H1 (cell line): ENCODE data around the gene PITX3. TPM values are rescaled to one million over a fixed set of nuclear protein-coding genes. Genes with fewer than 3 reads are reported as not detected.

Source experiments
- CTCF ChIA-PET: fragments of 300-600 bp; sonication (Branson Sonifier 250); formaldehyde crosslinking; loops from one replicate; lab custom pipeline; 2021; ENCODE audit not compliant: partially characterized antibody; lab: Charles Lee
- POLR2A ChIA-PET: fragments of 300-600 bp; sonication (Branson Sonifier 250); formaldehyde crosslinking; loops from one replicate; lab custom pipeline; 2021; ENCODE audit warnings: inconsistent platforms; ENCODE audit not compliant: partially characterized antibody; lab: Charles Lee
- DNase-seq, 2 experiments: peaks; one replicate each; pipeline versions ENCODE4 v3.0.0 to v3.0.0-alpha.2; 2010 to 2022; ENCODE audit warnings: low spot score in 2 of 2, low read depth in 1 of 2, mixed read lengths in 1 of 2
- FAIRE-seq: peaks from 2 replicates; lab custom pipeline; 2011; peaks lifted over from hg19 to GRCh38; lab: Jason Lieb, UNC
- H2AFZ ChIP-seq: 2 replicates; pipeline ENCODE4 v1.8.1; 2012; ENCODE audit warnings: low read length, inconsistent platforms
- H2AK5ac ChIP-seq: 2 replicates; pipeline ENCODE4 v1.6.1; 2013; ENCODE audit warnings: low read depth, low read length
- H2BK120ac ChIP-seq: replicated peaks from 2 replicates; pipeline ENCODE3; 2013; ENCODE audit warnings: low read depth, low read length, inconsistent platforms
- H2BK12ac ChIP-seq: 2 replicates; pipeline ENCODE4 v1.6.1; 2013; ENCODE audit warnings: low read depth, low read length
- H2BK15ac ChIP-seq: 2 replicates; pipeline ENCODE4 v1.6.1; 2013; ENCODE audit warnings: low read length
- H2BK20ac ChIP-seq: 2 replicates; pipeline ENCODE4 v1.6.1; 2013; ENCODE audit warnings: low read length
- H2BK5ac ChIP-seq: 2 replicates; pipeline ENCODE4 v1.6.1; 2013; ENCODE audit warnings: low read depth, low read length
- H3K14ac ChIP-seq: 2 replicates; pipeline ENCODE4 v1.6.1; 2013; ENCODE audit warnings: inconsistent platforms; ENCODE audit not compliant: insufficient read length
- H3K18ac ChIP-seq: 2 replicates; pipeline ENCODE4 v1.6.1; 2013; ENCODE audit warnings: low read length; ENCODE audit errors: extremely low read depth
- H3K23ac ChIP-seq: 2 replicates; pipeline ENCODE4 v1.6.1; 2013; ENCODE audit warnings: inconsistent platforms; ENCODE audit not compliant: insufficient read length
- H3K23me2 ChIP-seq: 2 replicates; pipeline ENCODE4 v1.6.1; 2013; ENCODE audit warnings: low read depth, low read length
- H3K27ac ChIP-seq: 2 replicates; pipeline ENCODE4 v1.6.1; 2011; ENCODE audit warnings: low read depth, low read length, inconsistent platforms
- H3K27me3 ChIP-seq, 4 experiments: replicated peaks in 1 of 4; 1 replicate in 1 of 4; 2 replicates in 3 of 4; pipeline versions ENCODE4 v1.6.1 to v1.8.1; 2011 to 2013; ENCODE audit warnings: low read length in 3 of 4, mild to moderate bottlenecking in 3 of 4, inconsistent platforms in 2 of 4, mixed read lengths in 2 of 4, moderate library complexity in 1 of 4; ENCODE audit not compliant: control insufficient read depth in 3 of 4, insufficient read depth in 3 of 4; ENCODE audit errors: extremely low read depth in 1 of 4
- H3K36me3 ChIP-seq, 4 experiments: 2 replicates each; pipeline versions ENCODE4 v1.6.1 to v1.8.1; 2011 to 2013; ENCODE audit warnings: mild to moderate bottlenecking in 4 of 4, low read length in 3 of 4, moderate library complexity in 2 of 4, control low read depth in 1 of 4, inconsistent platforms in 1 of 4; ENCODE audit not compliant: insufficient read depth in 4 of 4, control insufficient read depth in 2 of 4
- H3K4ac ChIP-seq: replicated peaks from 2 replicates; pipeline ENCODE3; 2013; ENCODE audit warnings: low read length, low read depth, mixed read lengths, inconsistent platforms; ENCODE audit not compliant: insufficient read length
- H3K4me1 ChIP-seq, 4 experiments: replicated peaks in 1 of 4; 1 replicate in 1 of 4; 2 replicates in 3 of 4; pipeline versions ENCODE4 v1.6.1 to v1.8.1; 2011 to 2013; ENCODE audit warnings: low read length in 3 of 4, inconsistent platforms in 2 of 4, mixed read lengths in 1 of 4; ENCODE audit not compliant: insufficient read depth in 4 of 4, control insufficient read depth in 3 of 4
- H3K4me2 ChIP-seq, 2 experiments: 2 replicates each; pipeline versions ENCODE4 v1.6.1 to v1.8.1; 2011 to 2013; ENCODE audit warnings: low read depth in 2 of 2, low read length in 2 of 2, control low read depth in 1 of 2, inconsistent platforms in 1 of 2, mild to moderate bottlenecking in 1 of 2; ENCODE audit not compliant: insufficient read depth in 1 of 2
- H3K4me3 ChIP-seq, 4 experiments: fragments of 200-600, 300-600 bp in 1 of 4; sonication (generic), shearing (Covaris generic), sonication (Bioruptor Twin) in 1 of 4; 2 replicates each; pipeline versions ENCODE4 v1.5.1 to v1.8.1; 2011 to 2016; ENCODE audit warnings: low read length in 4 of 4, low read depth in 3 of 4, control low read depth in 2 of 4, inconsistent platforms in 2 of 4, mild to moderate bottlenecking in 2 of 4, mixed read lengths in 1 of 4, moderate library complexity in 1 of 4; ENCODE audit not compliant: insufficient read depth in 2 of 4; ENCODE audit errors: extremely low read depth in 1 of 4
- H3K56ac ChIP-seq: replicated peaks from 2 replicates; pipeline ENCODE3; 2013; ENCODE audit warnings: low read depth, mild to moderate bottlenecking, mixed read lengths, low read length, inconsistent platforms; ENCODE audit not compliant: insufficient read length
- H3K79me1 ChIP-seq: 2 replicates; pipeline ENCODE4 v1.6.1; 2013; ENCODE audit warnings: low read depth, low read length, control low read depth
- H3K79me2 ChIP-seq, 2 experiments: 2 replicates each; pipeline versions ENCODE4 v1.6.1 to v1.8.1; 2012 to 2013; ENCODE audit warnings: low read length in 2 of 2, mild to moderate bottlenecking in 2 of 2, inconsistent platforms in 1 of 2; ENCODE audit not compliant: insufficient read depth in 2 of 2, control insufficient read depth in 1 of 2
- H3K9ac ChIP-seq, 4 experiments: replicated peaks in 1 of 4; 1 replicate in 1 of 4; 2 replicates in 3 of 4; pipeline versions ENCODE4 v1.6.1 to v1.8.1; 2011 to 2013; ENCODE audit warnings: low read depth in 3 of 4, low read length in 3 of 4, control low read depth in 2 of 4, mild to moderate bottlenecking in 2 of 4, moderate library complexity in 2 of 4, inconsistent platforms in 1 of 4; ENCODE audit errors: extremely low read depth in 1 of 4
- H3K9me3 ChIP-seq, 2 experiments: 2 replicates each; pipeline versions ENCODE4 v1.6.1 to v1.8.1; 2012 to 2013; ENCODE audit warnings: mild to moderate bottlenecking in 2 of 2, moderate library complexity in 2 of 2, control low read depth in 1 of 2, inconsistent platforms in 1 of 2, low read depth in 1 of 2, low read length in 1 of 2, mixed read lengths in 1 of 2; ENCODE audit not compliant: insufficient read depth in 2 of 2
- H4K20me1 ChIP-seq, 2 experiments: replicated peaks in 1 of 2; 2 replicates each; pipeline versions ENCODE3 to v1.8.1; 2011 to 2013; ENCODE audit warnings: inconsistent platforms in 2 of 2, low read length in 2 of 2, mild to moderate bottlenecking in 1 of 2; ENCODE audit not compliant: insufficient read depth in 2 of 2, control insufficient read depth in 1 of 2
- H4K5ac ChIP-seq: 2 replicates; pipeline ENCODE4 v1.6.1; 2013; ENCODE audit warnings: low read length, low read depth, mixed read lengths, inconsistent platforms; ENCODE audit not compliant: insufficient read length
- H4K8ac ChIP-seq: 2 replicates; pipeline ENCODE4 v1.8.0; 2013; ENCODE audit warnings: mild to moderate bottlenecking, moderate library complexity, low read length, inconsistent platforms; ENCODE audit not compliant: insufficient read depth; ENCODE audit errors: extremely low read depth
- H4K91ac ChIP-seq: replicated peaks from 2 replicates; pipeline ENCODE3; 2013; ENCODE audit warnings: low read length, mixed read lengths, inconsistent platforms; ENCODE audit not compliant: insufficient read length
- ATF3 ChIP-seq: IDR thresholded peaks from 2 replicates; pipeline ENCODE4 v1.6.1; 2011; ENCODE audit warnings: low read depth, mild to moderate bottlenecking, low read length; ENCODE audit not compliant: insufficient read depth
- BCL11A ChIP-seq, 2 experiments: IDR thresholded peaks; one replicate each; pipeline ENCODE4 v1.6.1; 2011; ENCODE audit warnings: low read depth in 2 of 2, low read length in 2 of 2, mild to moderate bottlenecking in 2 of 2
- FOSL1 ChIP-seq: IDR thresholded peaks from 2 replicates; pipeline ENCODE4 v1.6.1; 2011; ENCODE audit warnings: mild to moderate bottlenecking, low read depth, low read length, moderate library complexity; ENCODE audit not compliant: insufficient read depth
- RAD21 ChIP-seq, 2 experiments: IDR thresholded peaks in 1 of 2; conservative IDR thresholded peaks in 1 of 2; 2 replicates each; pipeline ENCODE4 v1.6.1; 2011; ENCODE audit warnings: low read depth in 2 of 2, low read length in 2 of 2, improper control_type of control experiment in 1 of 2, inconsistent platforms in 1 of 2, mild to moderate bottlenecking in 1 of 2, moderate library complexity in 1 of 2
- WGBS, 2 experiments: shearing (Covaris generic) in 1 of 2; methylation state at CpG; one replicate each; pipeline versions ENCODE4 v1.1.6 to v1.1.7; 2013 to 2015; ENCODE audit warnings: low lambda C conversion rate in 2 of 2, mixed read lengths in 2 of 2, inconsistent platforms in 1 of 2, low coverage in 1 of 2, missing lambda C conversion rate in 1 of 2; ENCODE audit not compliant: insufficient replicate concordance in 2 of 2, insufficient coverage in 1 of 2, insufficient read length in 1 of 2; ENCODE audit errors: extremely low coverage in 1 of 2, missing lambda C conversion rate in 1 of 2; 5-methylcytosine and 5-hydroxymethylcytosine counted together
- polyA plus RNA-seq, 7 experiments: library from polyadenylated mRNA; depleted of rRNA in 3 of 7; stranded (reverse) in 5 of 7; unstranded in 2 of 7; fragments of >200 nt in 5 of 7; fragments of 200-250 nt in 2 of 7; gene quantifications; 1 replicate in 5 of 7; 2 replicates in 1 of 7; 4 replicates in 1 of 7; pipeline versions ENCODE4 v1.2.1 to v1.2.3, GENCODE V29; 2011 to 2013; ENCODE audit warnings: missing spikeins in 2 of 7, mixed read lengths in 2 of 7
- total RNA-seq: library from RNA; stranded (reverse); fragmentation: NEBNext Ultra II Directional; extraction: Animal tissue kit (Norgen Biotek cat#: 25700); gene quantifications from 2 replicates; pipeline ENCODE4 v1.2.1, GENCODE V29; 2021

Gene PITX3
- total and polyA plus RNA-seq, 2 of the 8 experiments (the other 6 are each of a cell fraction or from before 2014, with no cell fraction given): 0.18 to 0.41 TPM

- H4K5ac ChIP-seq: no peak overlapping the region
- no peak overlapping the region for H3K9ac ChIP-seq
- H2BK20ac ChIP-seq: no peak overlapping the region
- H3K9me3 ChIP-seq: peaks cover 5% of the 10 kb centered on the region in 2 experiments; a peak in 2 of 4 replicates
- FAIRE-seq: no peak
- H3K27ac ChIP-seq: no peak overlapping the region
- no peak overlapping the region for H3K4ac ChIP-seq
- no peak overlapping the region for H3K56ac ChIP-seq
- H2BK120ac ChIP-seq: no peak overlapping the region
- no peaks in the 10 kb centered on the region for H3K79me1 ChIP-seq
- POLR2A ChIA-PET: interaction anchor here (1.1 kb wide), 1 partner anchor 178 kb away, joined by 3 read pairs; no protein-coding TSS in a partner anchor
- WGBS, 2 experiments: 92% methylated on average over 8 of the region's 8 CpGs; no CpG with 5 or more reads in 1 of the 2 experiments
- H4K91ac ChIP-seq: no peak overlapping the region
- no peak overlapping the region for H3K14ac ChIP-seq
- H3K36me3 ChIP-seq: no peaks in the 10 kb centered on the region
- no peak overlapping the region for H3K18ac ChIP-seq
- no peak overlapping the region for H3K4me3 ChIP-seq
- no peak overlapping the region; a peak in 1 of 4 replicates for H3K4me2 ChIP-seq
- H3K27me3 ChIP-seq: peaks cover 34 to 67% (median 60%) of the 10 kb centered on the region in 4 experiments
- no peak for TF ChIP-seq RAD21 (IDR thresholded peaks at IDR 0.05 in 1 of 2, conservative IDR thresholded peaks at IDR 0.05 in 1 of 2; ENCODE audit: low read depth in 2 of 2, low read length in 2 of 2)
- TF ChIP-seq BCL11A (IDR thresholded peaks at IDR 0.05; ENCODE audit: low read depth in 2 of 2, low read length in 2 of 2): no peak
- no peak for TF ChIP-seq FOSL1
- no peak for TF ChIP-seq ATF3
- H2BK5ac ChIP-seq: no peak overlapping the region
- peaks cover 2 to 7% of the 10 kb centered on the region in 2 experiments for H4K20me1 ChIP-seq
- no peak overlapping the region for H2BK15ac ChIP-seq
- no peak overlapping the region for H3K23ac ChIP-seq
- H4K8ac ChIP-seq: no peak overlapping the region
- no peak overlapping the region for H2AK5ac ChIP-seq
- peaks cover 9% of the 10 kb centered on the region; the same call in 1 of the 2 replicates for H3K23me2 ChIP-seq
- H3K4me1 ChIP-seq: peaks cover 0 to 9% (median 1%) of the 10 kb centered on the region in 4 experiments; a peak in 3 of 7 replicates
- H2BK12ac ChIP-seq: no peak overlapping the region
- H3K79me2 ChIP-seq: no peaks in the 10 kb centered on the region
- no peak for DNase-seq
- H2AFZ ChIP-seq: no peak overlapping the region
- CTCF ChIA-PET: interaction anchor here (0.6 to 24.6 kb wide), 13 partner anchors 9 to 173 kb away, joined by 3 to 862 read pairs (median 4); partner anchors contain the start of gene NFKB2
Measured at GRCh38 chr10:102227050-102227449, 14.3 kb downstream of the PITX3 start.
